GM21528 (cell line): ENCODE measurements around the gene BBLN.
A peak's percentile ranks its signal among the peaks of the same experiment; 100 is the strongest.
"Not testable (repeated sequence)": the region's sequence is repeated elsewhere in the genome, so short reads cannot be mapped to it uniquely, and the experiment has no call there.

Source experiments
- ATAC-seq: cut with Tn5 transposase; IDR thresholded peaks from one replicate; pipeline ENCODE4 v1.9.1; 2021; ENCODE audit warnings: mild to moderate bottlenecking, moderate library complexity; ENCODE audit not compliant: unreplicated experiment, low FRiP score

The BBLN gene

DNA sequence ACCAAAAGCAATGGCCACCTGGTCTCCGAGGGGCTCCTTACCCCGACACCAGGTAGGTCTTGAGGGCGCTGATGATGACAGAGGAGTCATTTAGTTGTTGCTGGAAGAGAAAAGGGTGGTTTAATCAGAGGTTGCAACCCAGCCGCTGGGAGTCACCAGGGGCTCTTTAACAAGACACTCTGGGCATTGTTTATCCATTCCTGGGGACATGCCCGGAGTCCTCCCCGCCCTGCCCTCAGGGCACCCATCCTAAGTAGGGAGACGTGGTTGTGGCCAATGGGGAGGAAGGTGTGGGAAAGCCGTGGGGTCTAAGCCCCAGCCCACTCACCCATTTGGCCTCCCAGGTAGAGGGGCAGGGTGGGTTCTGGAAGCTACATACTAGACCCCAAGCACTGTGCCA lies 35.6 kb upstream of the BBLN start:
- ATAC-seq = no peak

DNA sequence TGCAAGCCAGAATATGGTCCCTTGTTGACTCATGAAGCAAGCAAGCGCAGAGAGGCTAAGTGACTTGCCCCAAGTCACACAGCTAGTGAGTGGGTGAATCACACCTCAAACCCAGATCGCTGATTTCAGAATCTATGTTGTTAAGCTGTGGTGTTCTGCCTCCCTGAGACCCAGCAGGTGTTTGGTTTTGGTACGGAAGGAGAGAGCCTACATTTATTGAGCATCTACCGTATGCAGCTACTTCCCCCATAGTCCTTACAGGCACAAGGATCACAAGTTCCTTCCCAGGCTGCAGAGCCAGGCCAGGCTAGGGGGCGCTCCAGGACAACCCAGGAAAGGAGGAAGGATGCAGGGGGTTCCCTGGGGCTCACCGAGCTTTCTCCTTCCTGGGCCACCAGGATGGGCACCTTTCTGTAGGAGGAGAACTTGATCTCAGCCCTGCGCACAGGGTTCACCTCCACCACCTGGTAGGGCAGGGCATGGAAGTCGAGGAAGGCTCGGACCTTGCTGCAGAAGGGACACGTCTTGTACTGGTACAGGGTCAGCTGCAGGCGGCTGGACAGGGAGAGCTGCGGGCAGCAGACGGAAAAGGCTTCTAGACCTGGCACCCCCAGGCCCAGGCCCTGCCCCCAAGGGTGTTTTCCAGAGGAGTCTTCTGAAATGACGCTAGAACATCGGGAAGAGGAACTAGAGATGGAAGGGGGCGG lies 35.0 kb upstream of the BBLN start:
- no peak for ATAC-seq

DNA sequence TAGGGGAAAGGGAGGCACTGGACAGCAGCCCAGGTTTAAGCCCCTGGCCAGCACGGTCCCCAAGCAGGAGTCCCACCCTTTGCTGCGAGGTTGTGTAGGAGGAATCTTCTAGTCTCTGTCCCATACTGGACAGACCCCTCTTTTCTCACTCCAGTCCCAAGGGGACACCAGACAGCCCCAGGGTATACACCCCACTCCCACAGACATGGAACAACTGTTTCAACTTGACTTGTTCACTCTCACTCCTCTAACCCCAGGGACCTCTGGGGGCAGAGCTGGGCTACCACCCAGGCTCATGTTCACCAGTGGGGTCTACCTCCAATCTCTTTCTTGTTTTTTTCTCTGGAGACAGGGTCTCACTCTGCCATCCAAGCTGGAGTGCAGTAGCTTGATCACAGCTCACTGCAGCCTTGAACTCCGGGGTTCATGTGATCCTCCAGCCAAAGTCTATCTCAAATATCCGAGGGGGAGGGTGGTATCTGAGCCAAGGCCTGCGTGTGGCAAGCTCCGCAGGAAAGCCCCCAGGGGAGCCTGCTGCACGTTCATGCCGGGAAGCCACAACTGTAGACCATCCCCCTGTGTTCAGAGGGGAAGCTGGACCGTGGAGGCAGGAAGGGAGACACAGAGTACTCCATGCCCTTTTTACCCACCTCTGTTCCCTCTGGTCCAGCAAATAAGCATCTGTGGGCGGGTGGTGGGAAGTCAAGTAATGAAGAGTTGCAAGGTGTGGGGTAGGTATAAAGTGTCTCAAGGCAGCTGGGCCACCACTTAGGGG lies 34.3 kb upstream of the BBLN start:
- no peak for ATAC-seq

DNA sequence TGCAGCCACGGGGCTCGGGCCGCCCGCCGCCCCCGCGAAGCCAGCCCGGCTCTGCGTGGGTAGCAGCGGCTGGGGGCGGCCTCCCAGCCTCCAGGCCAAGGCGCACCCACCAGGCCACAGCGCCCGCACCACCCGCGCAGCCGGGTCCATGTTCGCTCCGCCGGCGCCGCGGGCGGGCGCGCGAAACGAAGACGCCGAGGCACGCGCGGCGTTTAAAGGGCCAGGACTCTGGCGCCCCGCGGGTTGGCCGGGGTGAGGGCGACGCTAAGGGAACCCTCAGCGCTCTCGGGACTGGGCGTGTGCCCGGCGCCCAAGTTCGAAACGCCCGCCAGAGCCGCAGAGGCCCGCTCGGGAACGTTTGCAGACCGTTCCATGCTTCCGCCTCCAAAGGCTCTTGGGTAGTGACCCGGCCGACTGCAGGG lies 32.5 kb upstream of the BBLN start, which contains the start of gene PTGES2:
TSS of gene PTGES2 (minus strand) at position 162 of the 422 bp plus-strand sequence. CDS start at position 150, 12 bp downstream.
- ATAC-seq = peak; percentile 51

DNA sequence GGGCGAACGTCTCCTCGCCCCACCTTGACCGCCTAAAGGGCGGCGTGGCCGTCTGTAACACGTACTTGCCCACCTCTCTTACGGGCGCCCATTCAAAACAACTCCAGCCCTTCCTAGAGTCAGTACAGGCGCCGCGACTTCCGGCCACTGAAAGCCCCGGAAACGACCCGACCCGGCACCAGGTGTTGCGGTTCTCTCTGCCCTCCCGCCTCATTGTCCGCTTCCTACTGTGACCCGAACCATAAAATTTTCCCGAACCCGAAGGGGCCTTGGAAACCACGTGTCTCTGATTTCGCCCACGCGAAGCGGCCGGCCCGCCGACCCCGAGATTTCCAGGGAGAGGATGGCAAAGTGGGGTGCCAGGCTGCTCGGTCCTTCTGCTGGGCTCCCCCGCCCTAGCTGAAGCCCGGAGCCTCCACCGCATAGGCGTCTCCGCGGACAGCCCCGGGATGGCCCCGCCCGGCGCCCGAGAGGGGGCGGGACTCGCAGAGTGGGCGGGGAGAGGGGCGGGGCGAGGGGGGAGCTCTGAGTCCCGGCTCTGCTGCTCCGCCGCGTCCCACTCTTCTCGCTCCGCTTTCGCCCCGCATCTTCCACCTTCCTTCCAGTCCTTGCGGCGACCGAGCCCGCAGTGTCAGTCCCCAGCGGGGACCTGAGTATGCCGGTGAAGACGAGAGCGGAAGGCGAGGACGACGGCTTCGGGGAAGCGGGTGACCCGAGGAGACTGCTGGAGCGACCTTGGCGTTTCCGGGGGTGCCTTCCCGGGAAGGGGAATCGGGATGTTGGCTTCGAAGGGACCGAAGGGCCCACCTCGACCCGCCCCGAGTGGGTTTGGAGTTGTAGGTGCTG lies 31.9 kb upstream of the BBLN start:
- ATAC-seq = peak; percentile 68

DNA sequence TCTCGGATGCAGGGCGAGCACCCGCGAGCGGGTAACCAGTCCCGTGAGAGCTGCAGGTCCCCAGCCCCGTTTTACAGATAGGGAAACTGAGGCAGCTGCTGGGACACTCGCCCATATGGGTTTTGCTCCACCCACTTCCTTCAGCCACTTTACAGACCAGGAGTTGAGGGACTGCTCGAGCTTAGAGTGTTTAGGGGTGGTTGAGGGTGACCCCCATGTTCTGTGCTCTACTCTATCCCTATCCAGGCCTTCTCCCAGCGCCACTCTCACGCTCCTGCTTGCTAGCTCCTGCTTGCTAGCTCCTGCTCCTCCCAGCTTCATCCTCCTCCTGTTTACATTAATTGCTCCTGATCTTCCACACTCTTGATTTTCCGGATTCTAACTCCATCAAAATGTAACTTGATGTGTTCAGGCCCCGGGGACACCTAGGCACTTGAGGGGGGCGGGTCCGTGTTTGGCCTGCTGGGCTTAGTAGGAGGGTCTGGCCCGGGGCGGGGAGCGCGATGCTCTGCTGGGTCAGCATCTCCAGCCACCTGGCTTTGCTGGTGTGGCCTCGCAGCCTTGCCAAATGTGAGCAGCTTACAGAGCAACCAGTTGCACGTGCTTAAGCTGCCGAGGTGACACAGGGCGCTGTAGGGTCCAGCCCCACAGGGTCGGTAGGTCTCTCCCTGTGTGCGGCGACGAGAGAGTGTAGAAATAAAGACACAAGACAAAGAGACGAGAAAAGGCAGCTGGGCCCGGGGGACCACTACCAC lies 31.1 kb upstream of the BBLN start:
- no peak for ATAC-seq

DNA sequence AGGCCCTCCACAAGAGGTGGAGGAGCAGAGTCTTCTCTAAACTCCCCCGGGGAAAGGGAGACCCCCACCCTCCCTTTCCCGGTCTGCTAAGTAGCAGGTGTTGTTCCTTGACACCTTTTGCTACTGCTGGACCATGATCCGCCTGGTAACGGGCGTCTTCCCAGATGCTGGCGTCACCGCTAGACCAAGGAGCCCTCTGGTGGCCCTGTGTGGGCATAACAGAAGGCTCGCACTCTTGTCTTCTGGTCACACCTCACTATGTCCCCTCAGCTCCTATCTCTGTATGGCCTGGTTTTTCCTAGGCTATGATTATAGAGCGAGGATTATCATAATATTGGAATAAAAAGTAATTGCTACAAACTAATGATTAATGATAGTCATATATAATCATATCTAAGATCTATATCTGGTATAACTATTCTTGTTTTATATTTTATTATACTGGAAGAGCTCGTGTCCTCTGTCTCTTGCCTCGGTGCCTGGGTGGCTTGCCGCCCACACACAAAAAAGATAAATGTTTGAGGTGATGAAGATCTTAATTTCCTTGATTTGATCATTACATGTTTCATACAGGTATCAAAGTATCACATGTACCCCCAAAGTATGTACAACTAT lies 30.0 kb upstream of the BBLN start:
- ATAC-seq = not testable (repeated sequence)

DNA sequence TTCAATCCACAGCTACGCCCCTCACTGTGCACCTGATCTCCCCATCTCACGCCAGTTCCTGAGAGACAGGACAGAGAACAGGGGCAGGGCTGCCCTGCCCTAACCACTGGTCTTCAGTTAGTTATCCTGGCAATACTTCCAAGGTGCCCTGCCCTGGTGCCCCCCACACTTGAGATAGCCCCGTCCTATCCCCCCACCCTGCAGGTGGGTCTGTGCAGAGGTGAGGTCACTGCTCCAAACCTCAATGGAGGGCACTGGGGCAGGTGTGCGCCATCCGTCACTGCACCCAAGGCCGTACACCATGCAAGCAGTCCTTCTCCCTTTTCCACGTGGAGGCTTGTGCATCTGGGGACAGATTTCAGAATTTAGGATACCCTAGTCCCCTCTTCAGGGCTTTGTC lies 29.4 kb upstream of the BBLN start:
- not testable (repeated sequence) for ATAC-seq

DNA sequence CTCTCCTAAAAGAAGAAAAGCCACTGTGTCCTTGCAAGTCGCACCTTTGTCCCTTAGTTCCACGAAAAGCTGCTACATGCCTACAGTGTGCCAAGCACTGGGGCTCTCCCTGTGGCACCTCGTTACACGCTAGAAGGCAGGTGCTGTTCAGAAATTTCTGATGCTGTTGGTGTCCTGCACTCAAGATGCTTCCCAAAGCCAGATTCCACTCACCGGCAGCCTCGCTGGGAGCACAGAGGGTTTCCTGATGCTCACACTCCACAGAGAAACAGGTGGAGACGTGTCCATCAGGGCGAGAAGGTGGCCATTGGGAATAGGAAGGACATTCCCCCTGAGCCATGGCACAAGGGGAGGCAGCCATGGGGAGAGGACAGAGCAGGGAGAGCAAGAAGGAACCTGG lies 28.7 kb upstream of the BBLN start:
- not testable (repeated sequence) for ATAC-seq

DNA sequence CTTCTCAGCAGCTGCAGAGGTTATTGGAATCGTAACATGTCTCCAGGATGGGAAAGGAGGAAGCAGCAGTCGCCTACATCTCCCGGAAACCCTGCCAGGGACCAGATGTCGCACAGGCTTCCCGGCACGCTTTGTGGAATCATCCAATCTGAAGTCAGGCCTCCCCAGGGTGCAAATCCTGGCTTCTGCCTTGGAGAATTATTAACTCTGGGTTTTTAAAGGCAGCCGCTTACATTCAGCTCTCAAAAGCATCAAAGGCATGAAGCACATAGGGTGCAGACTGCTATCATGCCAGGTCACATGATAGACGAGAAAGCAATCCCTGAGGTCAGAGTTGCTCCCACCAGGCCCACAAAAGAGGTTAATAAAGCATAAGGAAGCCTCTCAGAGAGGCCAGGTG lies 27.9 kb upstream of the BBLN start:
- ATAC-seq = not testable (repeated sequence)

DNA sequence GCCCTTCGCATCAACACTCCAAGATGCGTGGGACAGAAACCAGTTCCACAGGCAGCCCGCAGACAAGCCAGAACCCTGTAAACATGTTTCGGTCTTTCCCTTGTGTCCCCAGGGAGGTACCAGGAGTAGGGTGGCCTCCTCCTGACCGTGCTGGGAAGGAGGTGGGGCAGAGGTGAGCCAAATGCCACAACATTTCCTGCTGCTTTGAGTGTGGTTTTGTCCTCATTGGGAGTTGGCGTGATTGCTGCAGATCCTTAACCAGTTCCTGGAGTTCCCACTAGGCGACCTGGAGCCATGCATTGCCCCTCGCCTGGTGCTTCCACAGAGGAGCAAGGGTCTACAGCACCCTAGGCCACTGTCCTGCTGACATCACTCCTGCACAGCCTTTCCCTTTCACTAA lies 24.5 kb upstream of the BBLN start:
- not testable (repeated sequence) for ATAC-seq

DNA sequence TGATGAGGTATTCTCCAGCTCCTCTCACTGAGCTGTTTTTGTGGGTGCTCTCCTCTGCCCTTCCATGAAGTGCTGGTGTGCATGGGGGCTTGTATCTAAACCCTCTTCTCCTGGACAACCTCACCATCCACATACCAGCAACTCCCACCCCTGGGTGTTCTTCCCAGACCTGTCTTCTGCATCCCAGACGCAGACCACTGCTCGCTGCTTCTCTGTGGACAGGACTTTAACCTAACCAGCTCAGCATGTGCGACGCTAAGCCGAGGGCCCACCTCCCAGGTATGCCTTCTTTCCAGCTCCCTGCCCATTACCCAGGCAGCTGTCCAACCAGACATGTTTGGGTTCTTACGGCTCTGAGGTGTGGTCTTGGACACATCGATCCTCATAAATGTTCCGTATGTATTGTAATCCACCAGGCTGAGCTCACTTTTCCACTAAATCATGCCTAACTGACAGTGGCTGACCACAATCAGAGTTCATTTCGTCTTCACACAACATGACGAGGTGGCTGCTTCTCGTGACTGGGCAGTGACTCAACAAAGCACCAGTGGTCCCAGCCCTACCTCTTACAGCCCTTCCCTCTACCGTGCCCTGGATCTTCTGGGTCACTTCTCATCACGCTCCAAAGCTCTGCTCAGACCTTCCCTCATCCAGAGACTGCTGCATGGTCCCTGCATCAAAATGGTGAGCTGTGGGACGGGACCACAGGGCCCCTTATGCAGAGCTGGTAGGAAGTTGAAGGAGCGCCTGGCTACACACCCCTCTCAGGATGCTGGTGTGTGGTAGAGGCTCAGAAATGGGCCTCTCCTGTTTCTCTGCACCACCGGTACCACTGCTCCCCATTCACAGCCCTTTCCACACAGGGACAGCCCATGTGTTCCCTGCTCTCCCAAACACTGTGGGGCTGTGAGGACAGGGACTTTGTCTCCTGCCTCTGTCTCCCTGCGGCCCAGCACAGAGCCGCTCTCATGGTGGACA lies 23.0 kb upstream of the BBLN start:
- no peak for ATAC-seq

DNA sequence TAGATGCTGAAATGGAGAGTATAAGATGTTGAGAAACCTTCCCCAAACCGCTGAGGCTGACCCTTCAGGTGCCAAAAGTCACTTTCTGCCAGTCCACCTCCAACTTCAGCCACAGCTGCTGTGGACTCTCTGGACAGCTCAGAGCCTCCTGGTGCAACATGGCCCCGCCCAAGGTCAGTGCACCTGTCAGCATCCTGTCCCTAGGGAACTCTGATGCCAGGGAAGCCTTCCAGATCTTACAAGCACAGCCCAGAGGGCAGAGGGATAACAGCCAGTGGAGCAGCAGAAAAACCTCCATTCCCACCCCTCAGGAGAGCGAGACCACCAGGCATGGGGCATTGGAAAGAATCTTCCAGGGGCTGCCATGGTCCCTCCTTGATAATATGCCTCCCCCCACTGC lies 22.1 kb upstream of the BBLN start:
- ATAC-seq = no peak

DNA sequence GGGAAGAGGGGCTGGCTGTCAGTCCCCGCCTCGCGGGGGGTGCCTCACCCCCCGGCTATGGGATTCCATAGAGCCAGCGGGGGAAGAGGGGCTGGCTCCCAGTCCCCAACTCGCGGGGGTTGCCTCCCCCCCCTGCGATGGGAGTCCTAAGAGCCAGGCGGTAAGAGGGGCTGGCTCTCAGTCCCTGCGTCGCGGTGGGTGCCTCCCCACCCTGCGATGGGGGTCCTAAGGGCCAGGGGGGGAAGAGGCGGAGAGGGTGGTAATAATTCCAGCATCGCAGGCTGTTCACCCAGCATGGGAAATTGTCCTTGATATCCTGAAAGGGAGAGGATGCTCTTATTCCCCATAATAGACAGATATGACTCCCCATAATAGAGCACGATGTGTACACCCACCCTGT lies 20.4 kb upstream of the BBLN start:
- no peak for ATAC-seq

DNA sequence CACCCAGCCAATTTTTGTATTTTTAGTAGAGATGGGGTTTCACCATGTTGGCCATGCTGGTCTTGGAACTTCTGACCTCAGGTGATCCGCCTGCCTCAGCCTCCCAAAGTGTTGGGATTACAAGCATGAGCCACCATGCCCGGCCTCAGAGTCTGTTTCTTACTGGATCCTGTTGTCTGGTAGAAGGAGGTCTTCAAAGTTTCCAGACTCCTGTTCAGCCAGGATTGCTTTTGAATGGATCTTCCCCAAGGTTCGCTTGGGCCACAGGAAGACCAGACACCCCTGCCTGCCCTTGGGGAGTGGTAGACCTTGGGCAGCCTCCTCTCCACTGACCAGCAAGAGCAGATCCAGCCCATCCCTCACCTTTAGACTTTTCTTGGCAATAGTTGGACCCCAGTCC lies 18.5 kb upstream of the BBLN start:
- no peak for ATAC-seq

DNA sequence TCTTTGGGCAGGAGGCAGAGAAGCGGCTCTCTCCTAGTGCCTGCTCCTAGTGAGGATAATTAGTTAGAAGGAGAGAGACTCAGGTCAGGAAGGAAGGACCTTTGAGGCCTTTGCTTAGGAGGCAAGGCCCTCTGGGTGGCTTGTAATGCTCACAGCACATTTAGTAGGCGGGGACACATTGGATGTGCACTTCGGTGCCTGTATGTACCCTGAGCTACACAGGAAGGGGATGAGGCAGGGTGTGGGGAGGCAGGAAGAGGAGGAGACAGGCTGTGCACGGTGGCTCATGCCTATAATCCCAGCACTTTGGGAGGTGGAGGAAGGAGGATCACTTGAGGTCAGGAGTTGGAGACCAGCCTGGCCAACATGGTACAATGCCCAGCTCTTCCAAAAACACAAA lies 18.0 kb upstream of the BBLN start:
- ATAC-seq = no peak

DNA sequence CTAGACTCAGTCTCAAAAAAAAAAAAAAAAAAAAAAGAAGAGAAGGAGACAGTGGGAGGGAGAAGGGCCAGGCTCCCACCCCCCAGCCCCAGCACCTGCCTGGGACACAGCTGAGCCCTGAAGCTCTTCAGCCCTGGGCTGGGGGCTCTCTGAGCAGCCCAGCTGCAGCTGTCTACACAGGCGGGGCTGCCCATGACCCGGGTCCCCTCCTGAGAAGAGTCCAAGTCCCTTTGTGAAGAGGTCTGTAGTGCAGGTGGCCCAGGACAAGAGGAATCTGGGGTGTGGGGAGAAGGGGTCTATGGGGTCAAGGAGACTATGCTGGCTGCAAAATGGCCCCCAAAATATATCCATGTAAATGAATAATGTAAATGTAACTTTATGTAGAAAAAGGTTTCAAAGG lies 17.5 kb upstream of the BBLN start:
- ATAC-seq = no peak

DNA sequence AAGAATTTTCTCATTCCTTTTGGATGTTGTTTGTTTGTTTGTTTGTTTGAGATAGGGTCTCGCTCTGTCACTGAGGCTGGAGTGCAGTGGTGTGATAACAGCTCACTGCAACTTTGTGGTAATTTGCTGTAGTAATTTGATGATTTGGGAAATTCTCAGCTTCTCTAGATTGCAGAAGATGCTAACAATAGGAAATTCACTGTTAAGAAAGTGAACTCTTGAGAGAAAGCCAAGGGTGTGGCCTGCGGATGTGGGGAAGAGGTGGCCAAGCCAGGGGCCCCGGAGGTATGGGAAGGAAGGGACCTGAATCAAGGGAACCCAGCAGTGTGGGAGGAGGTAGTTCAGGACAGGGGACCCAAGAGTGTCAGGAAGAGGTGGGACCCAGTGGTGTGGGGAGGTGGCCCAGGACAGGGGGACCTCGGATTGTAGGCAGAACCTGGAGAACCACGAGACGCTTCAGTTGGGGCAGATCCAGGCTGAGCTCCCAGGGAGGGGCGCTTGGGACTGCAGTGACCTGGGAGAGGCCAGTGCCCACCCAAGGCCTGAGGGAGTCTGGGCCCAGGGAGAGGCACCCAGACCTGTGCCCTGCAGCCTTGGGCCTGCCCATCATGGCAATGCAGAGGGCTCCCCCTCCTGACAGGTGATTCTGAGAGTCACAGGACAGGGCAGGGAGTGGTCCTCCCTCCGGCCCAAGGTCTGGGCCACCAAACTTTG lies 16.4 kb upstream of the BBLN start:
- ATAC-seq = no peak
